Peyer's patch (tissue), 4 donors: ENCODE results near the gene DBNL.

Experiments
- CTCF ChIP-seq, 6 experiments: fragments of 450-650 bp in 4 of 6; fragments of 200-600 bp in 2 of 6; sonication (generic) in 1 of 6; IDR thresholded peaks; one replicate each; pipeline ENCODE4 v1.5.1; 2017 to 2019; ENCODE audit warnings: antibody characterized with exemption in 6 of 6, mild to moderate bottlenecking in 3 of 6, moderate library complexity in 1 of 6
- POLR2A ChIP-seq, 2 donors: fragments of 450-650 bp; IDR thresholded peaks; one replicate each; pipeline ENCODE4 v1.5.1; 2017; ENCODE audit warnings: antibody characterized with exemption in 2 of 2, mild to moderate bottlenecking in 2 of 2, moderate library complexity in 2 of 2

- TF ChIP-seq CTCF (IDR thresholded peaks at IDR 0.05), result no peak
- no peak for TF ChIP-seq POLR2A (IDR thresholded peaks at IDR 0.05)
These were observed 31.0 kb downstream of the DBNL start for GRCh38 chr7:44075296-44076075.
